Measurements from ENCODE around the gene MYL12B. TPM values are rescaled to one million over a fixed set of nuclear protein-coding genes. Genes with fewer than 3 reads are reported as not detected.

Gene MYL12B
- total RNA-seq, 2 experiments from 2014 or later, result 230 to 260 TPM

DNA sequence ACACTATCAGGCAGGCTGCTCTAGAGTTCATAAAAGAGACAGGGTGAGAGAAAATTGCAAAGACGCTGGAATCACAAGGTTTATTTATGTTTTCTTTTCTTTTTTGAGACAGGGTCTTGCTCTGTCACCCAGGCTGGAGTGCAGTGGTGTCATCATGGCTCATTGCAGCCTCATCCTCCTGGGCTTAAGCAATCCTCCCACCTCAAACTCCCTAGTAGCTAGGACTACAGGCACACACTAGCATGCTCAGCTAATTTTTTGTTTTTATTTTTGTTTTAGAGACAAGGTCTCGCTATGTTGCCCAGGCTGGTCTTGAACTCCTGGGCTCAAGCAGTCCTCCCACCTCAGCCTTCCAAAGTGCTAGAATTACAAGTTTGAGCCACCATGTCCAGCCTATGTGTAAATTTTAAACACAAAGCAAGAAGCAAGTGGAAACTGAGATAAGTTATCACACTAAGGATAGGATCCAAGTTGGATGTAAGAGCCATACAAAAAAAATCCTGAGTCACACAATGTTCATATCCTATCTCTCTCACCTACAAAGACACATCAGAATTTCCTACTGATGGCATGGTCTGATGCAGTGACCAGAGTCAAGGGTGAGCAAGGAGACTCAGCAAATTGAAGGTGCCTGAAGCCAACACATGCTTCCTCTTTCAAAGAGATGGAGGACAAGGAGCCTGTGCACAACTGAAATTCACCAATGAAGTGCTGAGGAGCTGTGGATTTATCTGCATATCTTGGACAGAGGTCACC lies 31.4 kb downstream of the MYL12B start:
- TF ChIP-seq, protein P1, sequence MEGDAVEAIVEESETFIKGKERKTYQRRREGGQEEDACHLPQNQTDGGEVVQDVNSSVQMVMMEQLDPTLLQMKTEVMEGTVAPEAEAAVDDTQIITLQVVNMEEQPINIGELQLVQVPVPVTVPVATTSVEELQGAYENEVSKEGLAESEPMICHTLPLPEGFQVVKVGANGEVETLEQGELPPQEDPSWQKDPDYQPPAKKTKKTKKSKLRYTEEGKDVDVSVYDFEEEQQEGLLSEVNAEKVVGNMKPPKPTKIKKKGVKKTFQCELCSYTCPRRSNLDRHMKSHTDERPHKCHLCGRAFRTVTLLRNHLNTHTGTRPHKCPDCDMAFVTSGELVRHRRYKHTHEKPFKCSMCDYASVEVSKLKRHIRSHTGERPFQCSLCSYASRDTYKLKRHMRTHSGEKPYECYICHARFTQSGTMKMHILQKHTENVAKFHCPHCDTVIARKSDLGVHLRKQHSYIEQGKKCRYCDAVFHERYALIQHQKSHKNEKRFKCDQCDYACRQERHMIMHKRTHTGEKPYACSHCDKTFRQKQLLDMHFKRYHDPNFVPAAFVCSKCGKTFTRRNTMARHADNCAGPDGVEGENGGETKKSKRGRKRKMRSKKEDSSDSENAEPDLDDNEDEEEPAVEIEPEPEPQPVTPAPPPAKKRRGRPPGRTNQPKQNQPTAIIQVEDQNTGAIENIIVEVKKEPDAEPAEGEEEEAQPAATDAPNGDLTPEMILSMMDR (conservative IDR thresholded peaks at IDR 0.05; ENCODE audit: low read length), result no peak
- Histone ChIP-seq H3K9me3 (ENCODE audit: low read length) (peaks cover 21% of the 10 kb centered on the region; the same call in 1 of the 2 replicates), H3K9me2 (ENCODE audit: insufficient read depth, low read length) (no peaks in the 10 kb centered on the region), H3K79me2 (ENCODE audit: insufficient read depth, low read depth, low read length) (peaks cover 6% of the 10 kb centered on the region; the same call in 1 of the 2 replicates), H3K4me1 (ENCODE audit: insufficient read depth, low read length, poor library complexity, severe bottlenecking) (peaks cover 10% of the 10 kb centered on the region), H3K36me3 (ENCODE audit: insufficient read depth, low read length) (peaks cover 10% of the 10 kb centered on the region), H3K4me3 (ENCODE audit: low read depth, low read length, poor library complexity, severe bottlenecking) (no peak overlapping the region), H3K4me2 (ENCODE audit: low read length) (no peak overlapping the region), H3K27ac (ENCODE audit: low read depth, low read length, poor library complexity, severe bottlenecking) (no peak overlapping the region), H2AFZ (ENCODE audit: low read length) (no peak overlapping the region), H4K20me1 (ENCODE audit: insufficient read depth, low read length) (no peaks in the 10 kb centered on the region)
- intact Hi-C loops (cut with micrococcal nuclease; ENCODE audit: unreplicated experiment), result no loop called here
- no TSS peak for BruUV-seq (replicated peaks)
- POLR2A ChIA-PET, result interaction anchor here (0.6 kb wide), 1 partner anchor 308 kb away, joined by 7 read pairs; no protein-coding TSS in a partner anchor
- CTCF ChIA-PET (ENCODE audit: unreplicated experiment), result no interaction called here
- DNase-seq (ENCODE audit: low spot score), result no peak

DNA sequence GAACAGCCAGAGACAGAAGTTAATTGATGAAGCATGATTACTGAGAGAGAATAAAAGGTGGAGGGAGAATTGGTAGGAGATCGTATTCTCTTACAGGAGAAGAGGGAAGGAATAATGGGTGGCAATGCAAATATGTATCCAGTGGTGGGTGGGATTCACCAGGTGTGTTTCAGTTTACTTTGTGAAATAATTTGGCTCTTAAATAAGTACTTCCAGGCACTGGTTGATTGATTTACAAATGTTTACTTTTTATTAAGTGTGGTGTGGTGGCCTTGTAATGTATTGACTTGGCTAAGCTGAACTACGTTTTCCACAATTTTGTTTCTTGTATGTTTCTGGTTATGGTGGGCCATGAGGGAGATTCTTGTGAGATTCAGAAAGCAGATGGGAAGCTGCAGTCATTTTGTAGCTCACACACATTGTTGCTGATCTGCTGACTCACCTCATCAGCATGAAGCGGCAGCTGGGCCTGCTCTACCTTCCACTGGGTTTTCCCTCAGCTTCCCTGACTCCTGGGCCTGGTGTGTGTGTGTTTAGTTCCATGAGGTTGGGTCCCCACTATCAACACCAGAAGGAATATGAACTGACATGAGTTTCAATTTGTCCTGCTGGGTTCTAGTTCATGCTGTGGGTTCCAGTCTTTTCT lies 32.6 kb downstream of the MYL12B start:
- Histone ChIP-seq H2AFZ (ENCODE audit: low read length) (no peak overlapping the region), H3K9me2 (ENCODE audit: insufficient read depth, low read length) (no peaks in the 10 kb centered on the region), H3K79me2 (ENCODE audit: insufficient read depth, low read depth, low read length) (peaks cover 6% of the 10 kb centered on the region; the same call in 1 of the 2 replicates), H3K4me1 (ENCODE audit: insufficient read depth, low read length, poor library complexity, severe bottlenecking) (peaks cover 10% of the 10 kb centered on the region), H3K9me3 (ENCODE audit: low read length) (peaks cover 22% of the 10 kb centered on the region; the same call in 1 of the 2 replicates), H3K4me3 (ENCODE audit: low read depth, low read length, poor library complexity, severe bottlenecking) (no peak overlapping the region), H3K4me2 (ENCODE audit: low read length) (no peak overlapping the region), H4K20me1 (ENCODE audit: insufficient read depth, low read length) (no peaks in the 10 kb centered on the region), H3K27ac (ENCODE audit: low read depth, low read length, poor library complexity, severe bottlenecking) (no peak overlapping the region), H3K36me3 (ENCODE audit: insufficient read depth, low read length) (peaks cover 10% of the 10 kb centered on the region)
- intact Hi-C loops (cut with micrococcal nuclease; ENCODE audit: unreplicated experiment), result loop anchor here (5.0 kb wide), 1 partner anchor 108 kb away; no protein-coding TSS in a partner anchor
- no TSS peak for BruUV-seq (replicated peaks)
- ChIA-PET CTCF (ENCODE audit: unreplicated experiment) (no interaction called here), POLR2A (interaction anchor here (0.5 to 1.3 kb wide), 4 partner anchors 9 to 289 kb away, joined by 3 to 4 read pairs (median 3); no protein-coding TSS in a partner anchor)
- no peak for TF ChIP-seq EZH2phosphoT487 (IDR thresholded peaks at IDR 0.05; ENCODE audit: borderline replicate concordance, low read depth, low read length)
- TF ChIP-seq, protein P1 (conservative IDR thresholded peaks at IDR 0.05; ENCODE audit: low read length), result no peak
- no peak for DNase-seq (ENCODE audit: low spot score)

All from OCI-LY7 (cell line).